ENCODE measurements around the gene FBXO28.

Gene FBXO28

GRCh38 chr1:224151117-224151516 lies 37.2 kb downstream of the FBXO28 start:
- TF ChIP-seq, protein P1, sequence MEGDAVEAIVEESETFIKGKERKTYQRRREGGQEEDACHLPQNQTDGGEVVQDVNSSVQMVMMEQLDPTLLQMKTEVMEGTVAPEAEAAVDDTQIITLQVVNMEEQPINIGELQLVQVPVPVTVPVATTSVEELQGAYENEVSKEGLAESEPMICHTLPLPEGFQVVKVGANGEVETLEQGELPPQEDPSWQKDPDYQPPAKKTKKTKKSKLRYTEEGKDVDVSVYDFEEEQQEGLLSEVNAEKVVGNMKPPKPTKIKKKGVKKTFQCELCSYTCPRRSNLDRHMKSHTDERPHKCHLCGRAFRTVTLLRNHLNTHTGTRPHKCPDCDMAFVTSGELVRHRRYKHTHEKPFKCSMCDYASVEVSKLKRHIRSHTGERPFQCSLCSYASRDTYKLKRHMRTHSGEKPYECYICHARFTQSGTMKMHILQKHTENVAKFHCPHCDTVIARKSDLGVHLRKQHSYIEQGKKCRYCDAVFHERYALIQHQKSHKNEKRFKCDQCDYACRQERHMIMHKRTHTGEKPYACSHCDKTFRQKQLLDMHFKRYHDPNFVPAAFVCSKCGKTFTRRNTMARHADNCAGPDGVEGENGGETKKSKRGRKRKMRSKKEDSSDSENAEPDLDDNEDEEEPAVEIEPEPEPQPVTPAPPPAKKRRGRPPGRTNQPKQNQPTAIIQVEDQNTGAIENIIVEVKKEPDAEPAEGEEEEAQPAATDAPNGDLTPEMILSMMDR (conservative IDR thresholded peaks at IDR 0.05): no peak
- H3K27ac ChIP-seq: no peak overlapping the region

DNA sequence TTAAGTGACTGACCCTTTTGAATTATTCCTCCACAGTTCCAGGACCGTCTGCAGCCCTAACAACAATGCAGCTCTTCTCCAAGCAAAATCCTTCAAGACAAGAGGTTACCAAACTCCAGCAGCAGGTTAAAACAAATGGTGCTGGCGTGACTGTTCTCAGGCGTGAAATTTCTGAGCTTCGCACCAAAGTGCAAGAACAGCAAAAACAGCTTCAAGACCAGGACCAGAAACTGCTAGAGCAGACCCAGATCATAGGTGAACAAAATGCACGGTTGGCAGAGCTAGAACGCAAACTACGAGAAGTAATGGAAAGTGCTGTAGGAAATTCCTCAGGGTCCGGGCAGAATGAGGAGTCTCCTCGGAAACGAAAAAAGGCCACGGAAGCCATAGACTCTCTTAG lies 43.4 kb downstream of the FBXO28 start:
- TF ChIP-seq, protein P1 (conservative IDR thresholded peaks at IDR 0.05): no peak
- H3K27ac ChIP-seq: no peak overlapping the region

DNA sequence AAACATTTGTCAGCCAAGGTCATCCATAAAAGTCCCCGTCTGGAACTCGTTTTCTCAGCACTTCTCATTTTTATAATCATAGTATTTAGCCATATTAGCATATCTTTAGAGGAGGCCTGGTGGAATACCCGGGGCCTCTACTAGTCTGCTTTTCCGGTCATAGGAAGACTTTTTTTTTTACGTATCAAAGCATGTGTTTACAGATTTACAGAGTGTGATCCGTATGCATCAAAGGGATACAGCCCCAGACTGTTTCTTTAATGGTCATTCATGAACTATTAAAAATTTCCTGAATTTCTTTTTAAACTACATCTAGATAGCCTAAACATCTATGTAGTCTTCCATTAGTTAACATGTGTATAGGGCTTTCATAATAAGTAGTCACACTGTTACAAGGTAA lies 45.6 kb downstream of the FBXO28 start:
- TF ChIP-seq, protein P1 (conservative IDR thresholded peaks at IDR 0.05): no peak
- no peak overlapping the region for H3K27ac ChIP-seq

DNA sequence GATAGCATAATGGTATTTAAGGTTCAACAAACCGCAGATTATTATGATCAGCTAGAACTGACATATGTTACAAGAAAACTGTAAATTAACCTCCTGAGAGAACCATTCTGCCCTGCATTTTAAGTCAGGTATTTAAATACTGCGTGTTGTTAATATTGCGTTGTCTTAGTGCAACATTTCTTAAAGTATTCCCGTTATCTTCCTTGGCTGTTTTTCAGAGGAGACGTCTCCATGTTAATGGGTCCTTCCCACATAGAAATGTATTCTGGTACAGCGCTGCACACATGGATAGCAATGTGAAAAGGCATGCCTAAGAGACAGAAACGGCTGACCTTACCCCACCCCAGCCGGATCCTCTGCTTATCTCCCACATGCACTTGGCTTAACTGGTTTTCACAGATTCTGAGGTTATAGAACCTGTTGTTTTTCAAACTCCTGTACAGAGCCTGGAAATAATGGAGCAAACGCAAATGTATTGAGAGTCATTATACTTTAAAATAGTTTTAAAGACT lies 46.3 kb downstream of the FBXO28 start:
- H3K27ac ChIP-seq: no peak overlapping the region
- TF ChIP-seq, protein P1 (conservative IDR thresholded peaks at IDR 0.05): no peak

DNA sequence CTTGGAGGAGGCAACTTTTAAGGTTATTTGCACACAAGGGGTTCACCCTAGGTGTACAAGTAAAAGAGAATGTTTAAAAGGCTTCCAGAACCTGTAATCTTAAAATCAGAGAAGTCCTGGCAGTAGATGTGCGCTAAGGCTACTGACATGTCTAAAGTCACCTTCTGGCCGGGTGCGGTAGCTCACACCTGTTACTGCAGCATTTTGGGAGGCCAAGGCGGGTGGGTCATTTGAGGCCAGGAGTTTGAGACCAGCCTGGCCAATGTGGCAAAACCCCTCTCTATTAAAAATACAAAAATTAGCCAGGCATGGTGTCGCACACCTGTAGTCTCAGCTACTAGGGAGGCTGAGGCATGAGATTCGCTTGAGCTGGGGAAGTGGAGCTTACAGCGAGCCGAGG lies 48.9 kb downstream of the FBXO28 start:
- no peak overlapping the region for H3K27ac ChIP-seq
- TF ChIP-seq, protein P1 (conservative IDR thresholded peaks at IDR 0.05): no peak

- H3K27ac ChIP-seq: peak overlapping the region; percentile 49
- TF ChIP-seq, protein P1 (conservative IDR thresholded peaks at IDR 0.05): no peak
These were observed 49.4 kb downstream of the FBXO28 start for GRCh38 chr1:224163311-224163710.

DNA sequence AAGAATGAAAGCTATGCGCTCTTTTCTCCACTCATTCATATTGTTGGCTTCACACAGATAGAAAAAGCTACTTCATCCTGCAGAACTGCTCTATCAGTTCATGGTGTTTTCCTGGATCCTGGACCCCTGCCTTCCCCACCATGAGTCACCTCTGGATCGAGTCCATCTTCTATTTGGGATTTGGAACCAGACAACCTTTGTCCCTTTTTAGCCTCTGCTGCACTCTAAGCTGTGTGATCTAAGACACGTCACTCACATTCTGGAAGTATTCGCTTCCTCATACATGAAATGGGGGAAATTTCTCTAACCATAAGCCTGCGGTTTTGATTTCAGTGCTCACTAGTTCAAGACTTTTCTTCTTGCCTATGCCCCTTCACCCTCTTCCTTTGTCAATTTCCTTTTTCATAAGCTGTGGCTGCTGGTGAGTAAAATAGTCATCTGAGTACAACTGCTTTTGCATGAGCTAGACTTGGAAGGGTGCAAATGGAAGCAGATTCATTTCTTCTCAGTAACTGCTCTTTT lies 55.0 kb downstream of the FBXO28 start:
- H3K27ac ChIP-seq: no peak overlapping the region

More for the DNA sequence above, 55.0 kb downstream of the FBXO28 start:
- TF ChIP-seq, protein P1 (conservative IDR thresholded peaks at IDR 0.05): no peak
